ENCODE results near the gene TRMT112. TPM values are rescaled to one million over a fixed set of nuclear protein-coding genes. Genes with fewer than 3 reads are reported as not detected.
"Not testable (repeated sequence)": the region's sequence is repeated elsewhere in the genome, so short reads cannot be mapped to it uniquely, and the experiment has no call there.

The TRMT112 gene
- total and polyA plus RNA-seq, 2 experiments from 2014 or later = 298 to 927 TPM

GRCh38 chr11:64327993-64328392 lies 10.6 kb upstream of the TRMT112 start:
- Histone ChIP-seq H3K79me2 (replicated peaks; ENCODE audit: insufficient read depth) (no peaks in the 10 kb centered on the region), H3K4me3 (no peak overlapping the region), H3K4me1 (ENCODE audit: insufficient read depth) (peaks cover 8% of the 10 kb centered on the region), H3K27ac (ENCODE audit: low read depth) (no peak overlapping the region), H3K36me3 (ENCODE audit: insufficient read depth) (no peaks in the 10 kb centered on the region), H4K20me1 (replicated peaks; ENCODE audit: insufficient read depth) (no peaks in the 10 kb centered on the region), H3F3A (replicated peaks; ENCODE audit: low read depth) (0 out of 2 replicates have a peak, but pooled peaks cover 8% of the 10 kb centered on the region), H2AFZ (no peak overlapping the region), H3K27me3 (ENCODE audit: insufficient read depth) (no peaks in the 10 kb centered on the region), H3K9me2 (ENCODE audit: insufficient read depth) (no peaks in the 10 kb centered on the region), H3K4me2 (no peak overlapping the region)
- TF ChIP-seq, protein P1, sequence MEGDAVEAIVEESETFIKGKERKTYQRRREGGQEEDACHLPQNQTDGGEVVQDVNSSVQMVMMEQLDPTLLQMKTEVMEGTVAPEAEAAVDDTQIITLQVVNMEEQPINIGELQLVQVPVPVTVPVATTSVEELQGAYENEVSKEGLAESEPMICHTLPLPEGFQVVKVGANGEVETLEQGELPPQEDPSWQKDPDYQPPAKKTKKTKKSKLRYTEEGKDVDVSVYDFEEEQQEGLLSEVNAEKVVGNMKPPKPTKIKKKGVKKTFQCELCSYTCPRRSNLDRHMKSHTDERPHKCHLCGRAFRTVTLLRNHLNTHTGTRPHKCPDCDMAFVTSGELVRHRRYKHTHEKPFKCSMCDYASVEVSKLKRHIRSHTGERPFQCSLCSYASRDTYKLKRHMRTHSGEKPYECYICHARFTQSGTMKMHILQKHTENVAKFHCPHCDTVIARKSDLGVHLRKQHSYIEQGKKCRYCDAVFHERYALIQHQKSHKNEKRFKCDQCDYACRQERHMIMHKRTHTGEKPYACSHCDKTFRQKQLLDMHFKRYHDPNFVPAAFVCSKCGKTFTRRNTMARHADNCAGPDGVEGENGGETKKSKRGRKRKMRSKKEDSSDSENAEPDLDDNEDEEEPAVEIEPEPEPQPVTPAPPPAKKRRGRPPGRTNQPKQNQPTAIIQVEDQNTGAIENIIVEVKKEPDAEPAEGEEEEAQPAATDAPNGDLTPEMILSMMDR (conservative IDR thresholded peaks at IDR 0.05; ENCODE audit: low read depth in 2 of 2) = no peak
- Mint-ChIP-seq H3K27ac (no peak overlapping the region), H3K36me3 (ENCODE audit: low read depth) (no peaks in the 10 kb centered on the region), H3K4me3 (no peak overlapping the region), H3K4me1 (peaks cover 17% of the 10 kb centered on the region), H3K9me3 (no peaks in the 10 kb centered on the region), H3K27me3 (ENCODE audit: insufficient read depth, low read depth, poor library complexity) (peaks cover 4% of the 10 kb centered on the region)
- DNase-seq (ENCODE audit: low spot score) (no peak), ATAC-seq (no peak)

- Histone ChIP-seq H3K4me3 (no peak overlapping the region), H3K79me2 (replicated peaks; ENCODE audit: insufficient read depth) (no peaks in the 10 kb centered on the region), H3K27ac (ENCODE audit: low read depth) (no peak overlapping the region), H3K9me2 (ENCODE audit: insufficient read depth) (no peaks in the 10 kb centered on the region), H2AFZ (no peak overlapping the region), H3K4me1 (ENCODE audit: insufficient read depth) (peaks cover 8% of the 10 kb centered on the region), H3K36me3 (ENCODE audit: insufficient read depth) (no peaks in the 10 kb centered on the region), H3K4me2 (no peak overlapping the region), H3K27me3 (ENCODE audit: insufficient read depth) (no peaks in the 10 kb centered on the region), H3F3A (replicated peaks; ENCODE audit: low read depth) (0 out of 2 replicates have a peak, but pooled peaks cover 8% of the 10 kb centered on the region), H4K20me1 (replicated peaks; ENCODE audit: insufficient read depth) (no peaks in the 10 kb centered on the region)
- peaks cover 17% of the 10 kb centered on the region for H3K4me1 Mint-ChIP-seq
- H3K27ac Mint-ChIP-seq = no peak overlapping the region
- TF ChIP-seq JUNB (IDR thresholded peaks at IDR 0.05; ENCODE audit: unreplicated experiment) (no peak), EZH2phosphoT487 (IDR thresholded peaks at IDR 0.05; ENCODE audit: unreplicated experiment) (no peak), POLR2AphosphoS5 (IDR thresholded peaks at IDR 0.05; ENCODE audit: low read depth) (no peak)
- no peaks in the 10 kb centered on the region for H3K36me3 Mint-ChIP-seq (ENCODE audit: low read depth)
- H3K9me3 Mint-ChIP-seq = no peaks in the 10 kb centered on the region
- DNase-seq (ENCODE audit: low spot score) (no peak), ATAC-seq (no peak)
- H3K27me3 Mint-ChIP-seq (ENCODE audit: insufficient read depth, low read depth, poor library complexity) = peaks cover 3% of the 10 kb centered on the region
- H3K4me3 Mint-ChIP-seq = no peak overlapping the region
Observed at GRCh38 chr11:64327375-64327774, 10.0 kb upstream of the TRMT112 start.

DNA sequence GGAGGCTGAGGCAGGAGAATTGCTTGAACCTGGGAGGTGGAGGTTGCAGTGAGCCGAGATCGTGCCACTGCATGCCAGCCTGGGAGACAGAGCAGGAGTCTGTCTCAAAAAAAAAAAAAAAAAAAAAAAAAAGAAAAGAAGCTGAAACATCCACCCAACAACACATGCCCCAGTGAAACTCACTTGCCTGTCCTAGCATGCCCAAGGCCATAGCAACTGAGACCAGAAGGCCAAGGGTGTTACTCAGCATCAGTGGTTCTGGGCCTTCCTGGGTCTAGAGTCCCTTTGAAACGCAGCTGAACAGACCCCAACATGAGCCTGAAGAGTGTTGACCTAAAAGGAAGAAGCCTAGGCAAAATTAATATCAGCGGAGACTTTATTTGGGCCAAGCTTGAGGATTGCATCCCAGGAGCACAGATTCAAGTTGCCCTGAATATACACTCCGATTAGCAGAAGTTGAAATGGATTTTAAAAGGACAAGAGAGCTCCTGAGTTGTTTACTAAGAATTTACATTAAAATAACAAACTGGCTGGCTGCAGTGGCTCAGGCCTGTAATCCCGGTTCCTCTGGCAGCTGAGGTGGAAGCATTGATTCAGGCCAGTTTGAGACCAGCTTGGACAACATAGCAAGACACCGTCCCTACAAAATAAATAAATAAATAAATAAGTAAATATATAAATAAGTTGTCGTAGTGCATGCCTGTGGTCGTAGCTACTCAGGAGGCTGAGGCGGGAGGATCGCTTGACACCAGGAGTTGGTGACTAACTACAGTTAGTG lies 7.5 kb upstream of the TRMT112 start:
- TF ChIP-seq CREB1 (CRISPR knock-in tag; IDR thresholded peaks at IDR 0.05; ENCODE audit: low read depth) = no peak
- TF ChIP-seq STAT1 (IDR thresholded peaks at IDR 0.05; ENCODE audit: unreplicated experiment) = no peak
- TF ChIP-seq EZH2 (IDR thresholded peaks at IDR 0.05; ENCODE audit: low read depth, unreplicated experiment) = no peak
- TF ChIP-seq, protein P2, sequence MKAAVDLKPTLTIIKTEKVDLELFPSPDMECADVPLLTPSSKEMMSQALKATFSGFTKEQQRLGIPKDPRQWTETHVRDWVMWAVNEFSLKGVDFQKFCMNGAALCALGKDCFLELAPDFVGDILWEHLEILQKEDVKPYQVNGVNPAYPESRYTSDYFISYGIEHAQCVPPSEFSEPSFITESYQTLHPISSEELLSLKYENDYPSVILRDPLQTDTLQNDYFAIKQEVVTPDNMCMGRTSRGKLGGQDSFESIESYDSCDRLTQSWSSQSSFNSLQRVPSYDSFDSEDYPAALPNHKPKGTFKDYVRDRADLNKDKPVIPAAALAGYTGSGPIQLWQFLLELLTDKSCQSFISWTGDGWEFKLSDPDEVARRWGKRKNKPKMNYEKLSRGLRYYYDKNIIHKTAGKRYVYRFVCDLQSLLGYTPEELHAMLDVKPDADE (IDR thresholded peaks at IDR 0.05) = no peak
- no peak for TF ChIP-seq POLR2AphosphoS5 (IDR thresholded peaks at IDR 0.05; ENCODE audit: low read depth)
- TF ChIP-seq JUNB (IDR thresholded peaks at IDR 0.05; ENCODE audit: unreplicated experiment) = no peak
- ATAC-seq = peak; percentile 35
- Histone ChIP-seq H3K4me3 (peak overlapping the region; percentile 26; the same call in 1 of the 2 replicates), H3F3A (replicated peaks; ENCODE audit: low read depth) (0 out of 2 replicates have a peak, but pooled peaks cover 8% of the 10 kb centered on the region), H3K79me2 (replicated peaks; ENCODE audit: insufficient read depth) (no peaks in the 10 kb centered on the region; the same call in 1 of the 2 replicates), H3K36me3 (ENCODE audit: insufficient read depth) (peaks cover 3% of the 10 kb centered on the region; the same call in 1 of the 2 replicates), H4K20me1 (replicated peaks; ENCODE audit: insufficient read depth) (no peaks in the 10 kb centered on the region), H2AFZ (no peak overlapping the region; the same call in 1 of the 2 replicates), H3K27me3 (ENCODE audit: insufficient read depth) (no peaks in the 10 kb centered on the region), H3K4me1 (ENCODE audit: insufficient read depth) (peaks cover 5% of the 10 kb centered on the region), H3K4me2 (peak overlapping the region; percentile 55; the same call in 1 of the 2 replicates), H3K27ac (ENCODE audit: low read depth) (peak overlapping the region; percentile 94), H3K9me2 (ENCODE audit: insufficient read depth) (no peaks in the 10 kb centered on the region)
- Mint-ChIP-seq H3K4me1 (peaks cover 13% of the 10 kb centered on the region), H3K36me3 (ENCODE audit: low read depth) (peaks cover 22% of the 10 kb centered on the region), H3K27ac (peak overlapping the region; percentile 79; the same call in 1 of the 2 replicates), H3K4me3 (no peak overlapping the region), H3K9me3 (no peaks in the 10 kb centered on the region), H3K27me3 (ENCODE audit: insufficient read depth, low read depth, poor library complexity) (peaks cover 4% of the 10 kb centered on the region)
- DNase-seq (ENCODE audit: low spot score) = no peak

DNA sequence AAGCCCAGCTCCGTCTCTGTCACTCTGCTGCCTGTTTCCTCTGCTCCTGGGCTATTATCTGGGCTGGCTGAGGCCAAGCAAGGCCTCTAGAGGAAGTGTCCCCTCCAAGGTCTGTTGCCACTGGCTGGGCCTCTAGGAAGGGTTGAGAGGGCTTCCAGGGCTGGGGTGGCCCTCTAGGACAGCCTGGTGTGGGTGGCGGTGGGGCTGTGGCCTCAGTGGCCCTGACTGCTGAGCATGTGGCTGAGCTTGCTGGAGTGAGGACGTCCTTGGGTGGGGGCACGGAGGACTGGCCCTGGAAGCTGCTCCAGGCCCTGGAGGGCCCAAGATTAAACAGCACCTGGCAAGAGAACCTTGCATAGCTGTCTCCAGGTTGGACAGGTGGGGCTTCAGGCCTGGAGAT lies 6.6 kb upstream of the TRMT112 start:
- H3K27me3 Mint-ChIP-seq (ENCODE audit: insufficient read depth, low read depth, poor library complexity); H3K4me2 ChIP-seq; H3K79me2 ChIP-seq (replicated peaks; ENCODE audit: insufficient read depth); H3K36me3 ChIP-seq (ENCODE audit: insufficient read depth); H4K20me1 ChIP-seq (replicated peaks; ENCODE audit: insufficient read depth); H3K9me3 Mint-ChIP-seq; DNase-seq (ENCODE audit: low spot score); H3K4me3 ChIP-seq; H3K27ac Mint-ChIP-seq; H3K27me3 ChIP-seq (ENCODE audit: insufficient read depth); H3F3A ChIP-seq (replicated peaks; ENCODE audit: low read depth); ATAC-seq; H3K27ac ChIP-seq (ENCODE audit: low read depth); H2AFZ ChIP-seq; H3K9me2 ChIP-seq (ENCODE audit: insufficient read depth); H3K4me3 Mint-ChIP-seq; H3K4me1 ChIP-seq (ENCODE audit: insufficient read depth): not testable (repeated sequence)
- peaks cover 17% of the 10 kb centered on the region for H3K4me1 Mint-ChIP-seq
- H3K36me3 Mint-ChIP-seq (ENCODE audit: low read depth) = peaks cover 25% of the 10 kb centered on the region

Data from GM23338 (cell line).